ENCODE data around the gene IL25.

GRCh38 chr14:23414254-23414653 is 41.6 kb downstream of the IL25 start:
- no peak for TF ChIP-seq POLR2AphosphoS5 (IDR thresholded peaks at IDR 0.05)
- no peak for TF ChIP-seq POLR2A (IDR thresholded peaks at IDR 0.05)
- no peak for TF ChIP-seq CTCF (IDR thresholded peaks at IDR 0.05)

All from suprapubic skin (tissue), 4 donors.